Hepatocyte (in vitro differentiated cells): ENCODE results near the gene FSD1.

Source experiments
- EZH2 ChIP-seq: fragments of 200-600 bp; sonication (generic); IDR thresholded peaks from 2 replicates; pipeline ENCODE4 v1.6.1; 2016; ENCODE audit warnings: antibody characterized with exemption, mild to moderate bottlenecking, borderline replicate concordance
- TF ChIP-seq, protein P1 (sequence below): fragments of 200-600 bp; sonication (generic); IDR thresholded peaks from 2 replicates; pipeline ENCODE4 v1.5.1; 2016; ENCODE audit warnings: antibody characterized with exemption, mild to moderate bottlenecking; ENCODE audit not compliant: poor library complexity

DNA sequence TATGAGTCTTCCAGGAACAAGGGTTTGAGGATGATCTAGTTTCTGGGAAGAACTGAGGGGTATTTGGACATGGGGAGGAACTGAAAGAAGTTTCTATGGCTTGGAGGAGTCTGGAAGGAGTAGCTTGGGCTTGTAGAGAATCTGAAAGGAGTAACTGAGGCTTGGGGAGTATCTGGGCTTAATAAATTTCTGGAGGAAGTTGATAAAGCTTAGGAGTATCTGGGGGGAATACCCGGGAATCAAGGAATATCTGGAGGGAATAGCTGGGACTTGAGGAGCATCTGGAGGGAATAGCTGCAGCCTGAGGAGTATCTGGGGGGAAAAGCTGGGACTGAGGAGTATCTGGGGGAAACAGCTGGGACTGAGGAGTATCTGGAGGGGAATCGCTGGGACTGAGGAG is 16.0 kb downstream of the FSD1 start:
- TF ChIP-seq, protein P1, sequence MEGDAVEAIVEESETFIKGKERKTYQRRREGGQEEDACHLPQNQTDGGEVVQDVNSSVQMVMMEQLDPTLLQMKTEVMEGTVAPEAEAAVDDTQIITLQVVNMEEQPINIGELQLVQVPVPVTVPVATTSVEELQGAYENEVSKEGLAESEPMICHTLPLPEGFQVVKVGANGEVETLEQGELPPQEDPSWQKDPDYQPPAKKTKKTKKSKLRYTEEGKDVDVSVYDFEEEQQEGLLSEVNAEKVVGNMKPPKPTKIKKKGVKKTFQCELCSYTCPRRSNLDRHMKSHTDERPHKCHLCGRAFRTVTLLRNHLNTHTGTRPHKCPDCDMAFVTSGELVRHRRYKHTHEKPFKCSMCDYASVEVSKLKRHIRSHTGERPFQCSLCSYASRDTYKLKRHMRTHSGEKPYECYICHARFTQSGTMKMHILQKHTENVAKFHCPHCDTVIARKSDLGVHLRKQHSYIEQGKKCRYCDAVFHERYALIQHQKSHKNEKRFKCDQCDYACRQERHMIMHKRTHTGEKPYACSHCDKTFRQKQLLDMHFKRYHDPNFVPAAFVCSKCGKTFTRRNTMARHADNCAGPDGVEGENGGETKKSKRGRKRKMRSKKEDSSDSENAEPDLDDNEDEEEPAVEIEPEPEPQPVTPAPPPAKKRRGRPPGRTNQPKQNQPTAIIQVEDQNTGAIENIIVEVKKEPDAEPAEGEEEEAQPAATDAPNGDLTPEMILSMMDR, result no peak
- TF ChIP-seq EZH2, result no peak
